Activated naive CD4-positive, alpha-beta T cell treated with anti-CD3 and anti-CD28 coated beads, Interleukin-2, amount 50 U/mL, for 16 hours (primary cell): ENCODE data around the gene UNC13B.
A peak's percentile ranks its signal among the peaks of the same experiment; 100 is the strongest.
"Not testable (repeated sequence)": the region's sequence is repeated elsewhere in the genome, so short reads cannot be mapped to it uniquely, and the experiment has no call there.

ENCODE experiments used
- DNase-seq: peaks from one replicate; pipeline ENCODE4 v3.0.0-alpha.2; 2020

UNC13B gene

DNA sequence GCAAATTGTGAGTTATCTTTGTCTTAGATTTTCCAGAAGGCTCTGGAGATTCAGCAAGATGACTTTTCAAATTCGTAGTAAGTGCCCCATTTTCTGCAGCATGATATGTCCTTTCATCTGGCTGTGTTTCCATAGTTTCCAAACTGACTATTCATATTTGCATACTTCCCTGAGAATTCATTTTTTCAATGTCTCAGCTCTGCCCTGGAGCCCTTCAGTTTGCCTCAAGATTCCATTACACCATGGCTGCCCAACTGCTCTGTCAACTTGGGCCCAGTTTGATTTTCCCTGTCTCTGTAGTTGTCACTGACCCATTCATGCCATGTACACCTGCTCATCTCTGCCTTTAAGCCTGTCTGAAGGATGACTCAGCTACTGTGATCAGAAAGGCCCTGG lies 233.9 kb downstream of the UNC13B start:
- no peak for DNase-seq

DNA sequence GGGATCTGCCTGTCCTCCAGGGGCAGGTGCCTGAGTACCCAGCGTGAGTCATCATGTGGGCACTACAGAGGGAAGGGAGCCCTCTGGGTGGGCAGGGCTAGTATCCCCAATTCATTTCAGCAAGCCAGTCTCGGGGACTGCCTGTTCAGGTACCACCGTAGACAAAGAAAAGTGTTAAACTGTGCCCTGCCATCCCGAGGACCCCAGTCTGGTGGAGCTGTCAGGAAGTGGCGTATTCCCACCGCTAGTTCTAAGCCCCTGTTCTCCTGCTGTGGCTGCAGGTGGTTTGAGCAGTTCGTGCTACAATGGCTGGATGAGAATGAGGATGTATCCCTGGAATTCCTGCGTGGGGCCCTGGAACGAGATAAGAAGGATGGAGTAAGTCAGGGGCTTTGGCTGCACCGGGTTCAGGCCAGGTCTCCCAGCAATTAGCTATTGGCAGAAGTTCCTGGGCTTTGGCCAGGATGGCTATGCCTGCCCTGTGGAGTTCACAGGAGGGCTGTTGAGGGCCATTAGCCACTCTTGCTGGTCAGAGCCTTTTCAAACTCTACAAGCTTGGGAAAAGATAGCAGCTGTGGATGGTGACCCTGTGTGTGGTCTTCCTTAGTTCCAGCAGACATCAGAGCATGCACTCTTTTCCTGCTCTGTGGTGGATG lies 234.9 kb downstream of the UNC13B start:
- DNase-seq: no peak

GRCh38 chr9:35397216-35397698 lies 235.4 kb downstream of the UNC13B start:
- DNase-seq: no peak

GRCh38 chr9:35397923-35398322 lies 236.1 kb downstream of the UNC13B start:
- no peak for DNase-seq

DNA sequence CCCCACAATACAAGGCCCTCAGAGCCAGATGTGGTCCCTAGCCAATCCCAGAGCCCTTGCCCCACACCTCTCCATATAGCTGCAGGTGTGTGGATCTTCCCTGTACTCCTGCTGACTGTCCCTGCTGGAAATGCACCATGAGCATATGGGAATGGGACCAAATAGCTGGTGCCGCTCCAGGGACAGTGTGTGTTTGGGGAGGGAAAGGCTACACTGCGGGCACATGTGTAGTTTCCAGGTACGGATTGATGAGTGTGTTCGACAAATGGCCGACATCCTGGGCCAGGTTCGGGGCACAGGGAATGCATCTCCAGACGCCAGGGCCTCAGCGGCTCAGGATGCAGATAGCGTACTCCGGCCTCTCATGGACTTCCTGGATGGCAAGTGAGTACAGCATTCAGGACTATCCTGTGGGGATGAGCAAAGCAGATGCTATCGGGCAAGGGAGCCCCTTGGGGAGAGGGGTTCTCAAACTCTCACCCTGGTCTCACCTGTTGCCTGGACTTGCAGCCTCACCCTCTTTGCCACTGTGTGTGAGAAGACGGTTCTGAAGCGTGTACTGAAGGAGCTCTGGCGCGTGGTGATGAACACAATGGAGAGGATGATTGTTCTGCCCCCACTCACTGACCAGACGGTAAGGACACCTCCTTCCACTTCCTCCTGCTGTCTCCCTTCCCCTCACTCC lies 237.0 kb downstream of the UNC13B start:
- no peak for DNase-seq

GRCh38 chr9:35404865-35405264 lies 243.1 kb downstream of the UNC13B start:
- DNase-seq: no peak

- DNase-seq: peak; percentile 38
These were observed 244.6 kb downstream of the UNC13B start for GRCh38 chr9:35406183-35406959.

- no peak for DNase-seq
These were observed 246.0 kb downstream of the UNC13B start for GRCh38 chr9:35407846-35408245.

GRCh38 chr9:35409434-35409833 lies 247.6 kb downstream of the UNC13B start:
- not testable (repeated sequence) for DNase-seq

GRCh38 chr9:35414889-35415288 lies 253.1 kb downstream of the UNC13B start:
- no peak for DNase-seq

DNA sequence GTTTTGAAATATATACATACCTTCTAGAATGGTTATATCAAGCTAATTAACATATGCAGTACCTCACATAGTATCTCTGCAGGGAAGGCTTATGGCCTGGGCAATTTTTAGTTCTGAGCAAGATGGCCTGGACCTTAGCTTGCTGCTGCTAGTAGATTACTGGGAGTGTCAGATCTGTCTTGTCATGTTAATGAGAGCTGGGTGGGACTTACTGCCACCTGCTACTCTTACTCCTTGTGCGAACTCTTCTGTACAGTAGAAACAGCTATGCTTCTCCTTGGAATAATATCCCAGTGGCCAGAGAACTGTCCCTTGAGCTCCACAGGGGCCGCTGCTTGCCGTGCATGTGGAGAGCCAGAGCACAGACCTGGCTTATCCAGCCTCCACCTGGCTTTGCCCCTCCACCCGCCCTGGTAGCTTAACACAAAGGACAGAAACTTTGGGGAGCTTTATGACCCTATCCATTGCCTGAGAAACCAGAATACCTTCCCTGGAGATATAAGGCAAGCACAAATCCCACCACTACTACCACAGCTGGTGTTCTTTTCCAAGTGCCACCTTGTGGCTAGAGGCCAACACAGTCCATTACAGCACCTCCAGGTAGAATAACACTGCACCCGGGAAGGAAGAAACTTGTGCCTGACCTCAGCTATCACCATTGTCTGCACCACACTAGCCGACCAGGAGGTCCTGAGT lies 253.7 kb downstream of the UNC13B start:
- no peak for DNase-seq

DNA sequence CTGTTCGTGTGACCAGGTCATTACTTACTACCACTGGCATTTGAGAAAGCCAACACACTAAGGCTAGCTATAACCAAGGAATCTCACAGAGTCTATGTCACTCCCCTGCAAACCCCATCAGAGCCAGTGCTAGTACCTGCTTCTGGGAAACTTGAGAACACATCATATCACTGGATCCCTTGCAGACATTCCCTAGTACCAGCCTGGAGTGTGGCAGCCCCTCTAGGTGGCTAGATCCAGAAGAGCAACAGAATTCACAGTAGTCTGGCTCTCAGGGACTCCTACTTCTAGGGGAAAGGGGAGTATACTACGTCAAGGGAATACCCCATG lies 254.3 kb downstream of the UNC13B start:
- no peak for DNase-seq

DNA sequence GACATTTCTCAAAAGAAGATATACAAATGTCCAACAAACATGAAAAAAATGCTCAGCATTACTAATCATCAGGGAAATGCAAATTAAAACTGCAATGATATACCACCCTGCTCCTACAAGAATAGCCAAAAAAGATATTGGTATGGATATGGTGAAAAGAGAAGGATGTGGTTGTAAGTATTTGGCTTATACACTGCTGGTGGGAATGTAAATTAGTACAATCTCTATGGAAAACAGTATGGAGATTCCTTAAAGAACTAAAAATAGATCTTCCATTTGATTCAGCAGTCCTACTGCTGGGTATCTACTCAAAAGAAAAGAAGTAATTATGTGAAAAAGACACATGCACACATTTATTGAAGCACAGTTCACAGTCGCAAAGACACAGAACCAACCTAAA lies 260.5 kb downstream of the UNC13B start:
- DNase-seq: no peak

DNA sequence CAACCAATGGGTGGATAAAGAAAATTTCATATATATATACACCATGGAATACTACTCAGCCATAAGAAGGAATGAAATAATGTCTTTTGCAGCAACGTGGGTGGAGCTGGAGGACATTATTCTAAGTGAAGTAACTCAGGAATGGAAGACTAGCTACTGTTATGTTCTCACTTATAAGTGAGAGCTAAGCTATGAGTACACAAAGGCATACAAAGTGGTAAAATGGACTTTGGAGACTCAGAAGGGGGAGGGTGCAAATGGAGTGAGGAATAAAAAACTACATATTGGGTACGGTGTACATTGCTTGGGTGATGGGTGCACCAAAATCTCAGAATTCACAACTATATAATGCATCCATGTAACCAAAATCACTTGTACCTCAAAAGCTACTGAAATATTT lies 260.9 kb downstream of the UNC13B start:
- no peak for DNase-seq

GRCh38 chr9:35423499-35423898 lies 261.7 kb downstream of the UNC13B start:
- DNase-seq: no peak

DNA sequence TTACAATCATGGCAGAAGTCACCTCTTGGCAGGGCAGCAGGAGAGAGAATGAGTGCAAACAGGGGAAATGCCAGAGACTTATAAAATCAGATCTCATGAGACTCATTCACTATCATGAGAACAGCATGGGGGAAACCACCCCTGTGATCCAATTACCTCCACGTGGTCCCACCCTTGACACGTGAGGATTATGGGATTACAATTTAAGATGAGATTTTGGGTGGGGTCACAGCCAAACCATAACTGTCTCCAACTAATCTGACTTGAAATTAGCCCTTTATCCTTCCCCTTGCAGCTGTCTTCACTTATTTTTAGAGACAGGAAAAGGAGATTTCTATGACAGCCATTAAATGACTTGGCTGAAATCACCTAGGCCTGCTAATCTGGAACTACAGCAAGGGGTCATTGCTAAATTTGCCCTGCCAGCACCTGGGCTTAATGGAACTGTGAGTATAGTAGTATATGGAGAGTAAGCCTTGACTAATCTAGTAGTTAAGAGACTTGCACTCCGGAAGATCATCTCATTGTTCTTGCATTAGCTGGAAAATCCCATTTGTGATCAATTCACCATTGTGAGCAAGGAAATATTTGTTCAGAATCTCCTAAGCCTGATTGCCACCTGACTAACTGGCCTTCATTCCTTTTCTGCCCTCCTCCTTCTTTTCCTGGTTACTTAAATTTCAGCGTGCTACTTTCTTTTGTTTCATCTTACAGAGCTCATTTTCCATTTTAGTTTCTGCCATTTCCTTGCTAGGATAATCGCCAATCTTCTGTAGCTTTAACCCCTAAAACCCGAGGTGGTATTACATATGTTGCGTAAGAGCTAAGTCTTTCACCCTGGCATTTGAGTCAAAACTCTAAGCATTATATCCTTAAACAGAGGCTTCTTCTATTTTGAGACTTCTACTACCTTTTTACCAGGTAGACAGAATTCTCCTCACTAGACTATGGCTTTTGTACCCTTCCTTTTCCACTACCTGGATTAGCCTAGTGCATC lies 262.8 kb downstream of the UNC13B start:
- no peak for DNase-seq

DNA sequence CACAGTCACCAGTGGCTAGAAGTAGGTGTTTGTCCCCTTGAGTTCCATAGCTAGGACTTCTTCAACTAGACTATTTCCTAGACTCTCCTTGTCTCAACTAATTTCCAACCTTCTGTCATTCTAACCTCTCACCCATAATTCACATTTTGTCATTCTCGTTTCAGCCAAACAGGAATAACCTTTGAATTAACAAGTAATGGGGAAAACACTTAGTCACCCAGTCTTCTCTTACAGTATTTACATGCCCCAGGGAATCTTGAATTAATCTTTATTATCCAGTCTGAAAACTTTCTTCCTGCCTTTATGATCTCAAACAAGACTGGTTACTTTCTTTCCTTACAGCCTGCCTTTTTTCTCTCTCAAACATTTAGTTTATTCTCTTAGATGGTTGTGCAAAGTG lies 264.8 kb downstream of the UNC13B start:
- DNase-seq: no peak

GRCh38 chr9:35431467-35431866 lies 269.7 kb downstream of the UNC13B start:
- DNase-seq: no peak

GRCh38 chr9:35432076-35432475 lies 270.3 kb downstream of the UNC13B start:
- no peak for DNase-seq

GRCh38 chr9:35436933-35437332 lies 275.1 kb downstream of the UNC13B start:
- no peak for DNase-seq

DNA sequence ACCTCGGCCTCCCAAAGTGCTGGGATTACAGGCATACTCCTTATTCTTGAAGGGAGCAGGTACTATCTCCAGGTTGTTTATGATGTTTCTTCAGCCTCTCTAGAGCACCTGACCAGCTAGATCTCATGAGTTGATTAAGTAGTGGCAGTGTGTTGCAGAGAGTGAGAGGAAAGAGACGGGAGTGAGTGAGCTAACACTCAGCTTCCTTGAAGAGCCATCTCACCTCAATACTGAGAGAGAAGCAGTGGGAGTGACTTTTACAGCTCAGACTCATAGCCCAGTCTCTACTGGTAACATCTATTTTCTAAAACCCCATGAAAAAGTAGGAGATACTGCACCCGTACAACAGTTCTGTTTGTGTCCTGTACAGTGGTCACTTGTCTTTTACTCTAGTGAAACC lies 284.2 kb downstream of the UNC13B start:
- DNase-seq: no peak

- DNase-seq: no peak
These were observed 286.7 kb downstream of the UNC13B start for GRCh38 chr9:35448496-35448895.
